ENCODE results near the gene BLOC1S1. TPM values are rescaled to one million over a fixed set of nuclear protein-coding genes. Genes with fewer than 3 reads are reported as not detected.

Gene BLOC1S1
- total RNA-seq, 2 donors from 2014 or later = 54.8 to 85.8 TPM

DNA sequence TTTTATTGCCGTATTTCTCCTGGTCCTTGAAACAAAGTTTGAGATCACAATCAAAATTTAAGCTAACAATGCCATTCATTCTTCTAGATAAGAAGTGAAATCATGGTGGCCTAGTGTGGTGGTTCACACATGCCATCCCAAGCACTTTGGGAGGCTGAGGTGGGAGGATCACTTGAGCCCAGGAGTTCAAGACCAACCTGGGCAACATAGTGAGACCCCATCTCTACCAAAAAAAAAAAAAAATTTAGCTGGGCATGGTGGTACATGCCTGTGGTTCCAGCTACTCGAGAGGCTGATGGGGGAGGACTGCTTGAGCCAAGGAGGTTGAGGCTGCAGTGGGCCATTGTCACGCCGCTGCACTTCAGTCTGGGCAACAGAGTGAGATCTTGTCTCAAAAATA is 51.3 kb downstream of the BLOC1S1 start:
- ATAC-seq = no peak
- no peaks in the 10 kb centered on the region for H3K9me3 Mint-ChIP-seq
- H3K4me1 Mint-ChIP-seq (ENCODE audit: low read depth in 2 of 2) = peaks cover 3 to 14% of the 10 kb centered on the region in 2 donors
- no peak overlapping the region for H3K27ac Mint-ChIP-seq
- H3K27me3 Mint-ChIP-seq = no peaks in the 10 kb centered on the region
- peaks cover 6% of the 10 kb centered on the region for H3K36me3 Mint-ChIP-seq
- DNase-seq (ENCODE audit: low spot score) = no peak
- no peak overlapping the region for H3K4me3 Mint-ChIP-seq

Other genes with a start within 250 kb of the BLOC1S1 start
- not detected for gene OR6C70, start 245.9 kb upstream of the BLOC1S1 start, total RNA-seq
- gene OR6C68, start 223.7 kb upstream of the BLOC1S1 start, total RNA-seq = not detected
- not detected for gene OR6C4, start 166.4 kb upstream of the BLOC1S1 start, total RNA-seq
- not detected for gene OR2AP1, start 143.6 kb upstream of the BLOC1S1 start, total RNA-seq
- not detected for gene OR10P1, start 79.2 kb upstream of the BLOC1S1 start, total RNA-seq
- 1 to 10 TPM; 2.1 to 4.2 TPM for gene ITGA7, start 8.1 kb upstream of the BLOC1S1 start, total RNA-seq
- 10 to 100 TPM; 10.2 to 11.7 TPM for gene RDH5, start 4.3 kb downstream of the BLOC1S1 start, total RNA-seq
- gene CD63, start 13.0 kb downstream of the BLOC1S1 start, total RNA-seq = 100 to 1,000 TPM; 263 to 327 TPM
- 10 to 100 TPM in 1 of 2 donors, 1 to 10 TPM in 1; 5.0 to 18.4 TPM for gene GDF11, start 27.1 kb downstream of the BLOC1S1 start, total RNA-seq
- gene SARNP, start 101.7 kb downstream of the BLOC1S1 start, total RNA-seq = 10 to 100 TPM; 68.0 to 74.9 TPM
- 10 to 100 TPM; 36.9 to 56.7 TPM for gene ORMDL2, start 102.0 kb downstream of the BLOC1S1 start, total RNA-seq
- gene DNAJC14, start 113.5 kb downstream of the BLOC1S1 start, total RNA-seq = 10 to 100 TPM; 38.8 to 40.0 TPM
- gene MMP19, start 126.9 kb downstream of the BLOC1S1 start, total RNA-seq = under 1 TPM in 1 of 2 donors, not detected in 1; 0.24 TPM
- 10 to 100 TPM; 31.6 to 34.0 TPM for gene PYM1, start 211.8 kb downstream of the BLOC1S1 start, total RNA-seq
- 100 to 1,000 TPM in 1 of 2 donors, 10 to 100 TPM in 1; 81.9 to 168 TPM for gene DGKA, start 215.1 kb downstream of the BLOC1S1 start, total RNA-seq
- gene PMEL, start 250.0 kb downstream of the BLOC1S1 start, total RNA-seq = under 1 TPM in 1 of 2 donors, not detected in 1; 0.40 TPM